Measurements from ENCODE around the gene GPC3.

GPC3 gene

DNA sequence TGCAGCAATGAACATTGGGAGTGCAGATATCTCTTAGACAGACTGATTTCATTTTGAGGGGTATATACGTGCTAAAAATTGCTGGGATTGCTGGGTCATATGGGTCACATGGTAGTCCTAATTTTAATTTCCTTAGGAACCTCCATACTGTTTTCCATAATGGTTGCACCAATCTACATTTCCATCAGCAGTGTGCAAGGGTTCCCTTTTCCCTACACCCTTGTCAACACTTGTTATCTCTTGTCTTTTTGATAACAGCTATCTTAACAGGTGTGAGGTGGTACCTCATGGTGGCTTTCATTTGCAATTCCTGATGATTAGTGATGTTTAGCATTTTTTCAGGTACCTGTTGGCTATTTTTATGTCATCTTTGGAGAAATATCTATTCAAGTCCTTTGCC lies 57.0 kb downstream of the GPC3 start:
- TF ChIP-seq, protein P1, sequence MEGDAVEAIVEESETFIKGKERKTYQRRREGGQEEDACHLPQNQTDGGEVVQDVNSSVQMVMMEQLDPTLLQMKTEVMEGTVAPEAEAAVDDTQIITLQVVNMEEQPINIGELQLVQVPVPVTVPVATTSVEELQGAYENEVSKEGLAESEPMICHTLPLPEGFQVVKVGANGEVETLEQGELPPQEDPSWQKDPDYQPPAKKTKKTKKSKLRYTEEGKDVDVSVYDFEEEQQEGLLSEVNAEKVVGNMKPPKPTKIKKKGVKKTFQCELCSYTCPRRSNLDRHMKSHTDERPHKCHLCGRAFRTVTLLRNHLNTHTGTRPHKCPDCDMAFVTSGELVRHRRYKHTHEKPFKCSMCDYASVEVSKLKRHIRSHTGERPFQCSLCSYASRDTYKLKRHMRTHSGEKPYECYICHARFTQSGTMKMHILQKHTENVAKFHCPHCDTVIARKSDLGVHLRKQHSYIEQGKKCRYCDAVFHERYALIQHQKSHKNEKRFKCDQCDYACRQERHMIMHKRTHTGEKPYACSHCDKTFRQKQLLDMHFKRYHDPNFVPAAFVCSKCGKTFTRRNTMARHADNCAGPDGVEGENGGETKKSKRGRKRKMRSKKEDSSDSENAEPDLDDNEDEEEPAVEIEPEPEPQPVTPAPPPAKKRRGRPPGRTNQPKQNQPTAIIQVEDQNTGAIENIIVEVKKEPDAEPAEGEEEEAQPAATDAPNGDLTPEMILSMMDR (IDR thresholded peaks at IDR 0.05; ENCODE audit: low read depth, low read length), result no peak
- DNase-seq (ENCODE audit: extremely low read depth, low read depth), result no peak

DNA sequence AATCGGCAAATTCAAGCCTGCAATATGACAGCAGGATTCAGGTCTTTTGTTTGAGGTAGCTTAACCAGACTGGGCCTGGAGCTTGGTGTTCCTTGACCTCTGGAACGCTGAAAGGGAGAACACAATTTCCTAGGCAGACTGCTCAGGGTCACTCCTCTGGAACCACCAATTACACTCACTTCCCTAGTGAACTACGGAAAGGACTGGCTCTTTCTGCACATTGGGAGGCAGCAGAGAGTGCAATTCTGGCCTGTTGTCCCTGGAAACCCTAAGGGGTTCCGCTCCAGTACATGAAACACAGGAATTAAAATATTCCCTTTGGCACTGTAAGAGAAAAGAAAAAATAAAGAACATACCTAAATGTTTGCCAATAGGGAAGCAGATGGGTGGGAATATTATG lies 58.6 kb downstream of the GPC3 start:
- no peak for DNase-seq (ENCODE audit: extremely low read depth, low read depth)
- TF ChIP-seq, protein P1 (IDR thresholded peaks at IDR 0.05; ENCODE audit: low read depth, low read length), result no peak

DNA sequence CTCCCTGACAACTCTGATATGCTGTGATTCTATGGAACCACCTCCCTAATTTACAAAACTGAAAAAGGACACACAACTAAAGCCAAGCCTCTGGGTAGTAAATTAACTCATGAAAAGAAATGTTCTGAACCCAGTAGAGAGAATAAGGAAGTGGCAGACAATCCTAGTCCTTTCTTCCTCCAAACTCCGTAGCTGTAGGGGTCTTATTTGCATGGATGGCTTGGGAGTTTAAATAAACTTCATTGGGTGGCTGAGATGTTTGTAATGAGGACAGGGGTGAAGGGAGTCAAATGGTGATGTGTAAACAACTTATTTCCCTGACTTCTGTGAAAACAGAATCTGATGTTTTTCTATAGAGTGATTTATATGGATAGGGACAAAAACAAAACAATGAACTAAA lies 59.3 kb downstream of the GPC3 start:
- DNase-seq (ENCODE audit: extremely low read depth, low read depth), result no peak
- TF ChIP-seq, protein P1 (IDR thresholded peaks at IDR 0.05; ENCODE audit: low read depth, low read length), result no peak

DNA sequence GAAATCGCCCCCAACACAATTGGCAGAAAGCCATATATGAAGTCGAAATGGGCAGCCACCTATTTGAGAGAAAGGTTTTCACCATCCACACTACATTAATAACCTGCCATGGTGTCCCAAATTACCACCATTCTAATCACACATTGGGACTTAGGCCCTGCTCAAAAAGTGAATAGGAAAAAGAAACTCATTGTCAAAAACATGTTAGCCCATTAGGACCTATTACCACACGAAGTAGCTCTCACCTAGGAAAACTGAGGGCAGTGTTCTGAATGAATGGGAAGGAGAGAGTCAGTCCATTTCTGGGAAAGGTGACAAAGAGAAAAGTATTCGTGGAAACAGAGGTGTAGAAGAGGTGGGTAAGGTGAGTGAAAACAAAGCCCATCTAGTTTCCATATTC lies 60.8 kb downstream of the GPC3 start:
- no peak for DNase-seq (ENCODE audit: extremely low read depth, low read depth)
- TF ChIP-seq, protein P1 (IDR thresholded peaks at IDR 0.05; ENCODE audit: low read depth, low read length), result no peak

DNA sequence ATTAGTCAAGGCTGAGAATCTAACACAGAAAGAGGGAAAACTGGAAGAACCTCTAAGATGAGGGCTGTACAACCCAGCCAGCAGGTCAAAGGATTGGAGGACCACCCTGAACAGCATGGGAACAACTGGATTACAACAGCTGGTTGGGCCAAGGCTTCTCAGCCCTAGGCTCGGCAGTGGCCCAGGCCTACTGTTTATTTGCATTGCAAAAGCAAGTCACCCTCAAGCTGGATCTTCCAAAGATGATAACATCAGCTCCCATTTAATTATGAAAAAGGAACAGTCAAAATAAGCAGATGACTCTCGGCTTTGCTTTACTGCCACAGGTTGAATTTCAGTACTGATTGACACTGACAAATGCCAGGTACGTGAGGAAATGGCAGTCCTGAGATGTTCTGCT lies 61.8 kb downstream of the GPC3 start:
- TF ChIP-seq, protein P1 (IDR thresholded peaks at IDR 0.05; ENCODE audit: low read depth, low read length), result no peak
- DNase-seq (ENCODE audit: extremely low read depth, low read depth), result no peak

DNA sequence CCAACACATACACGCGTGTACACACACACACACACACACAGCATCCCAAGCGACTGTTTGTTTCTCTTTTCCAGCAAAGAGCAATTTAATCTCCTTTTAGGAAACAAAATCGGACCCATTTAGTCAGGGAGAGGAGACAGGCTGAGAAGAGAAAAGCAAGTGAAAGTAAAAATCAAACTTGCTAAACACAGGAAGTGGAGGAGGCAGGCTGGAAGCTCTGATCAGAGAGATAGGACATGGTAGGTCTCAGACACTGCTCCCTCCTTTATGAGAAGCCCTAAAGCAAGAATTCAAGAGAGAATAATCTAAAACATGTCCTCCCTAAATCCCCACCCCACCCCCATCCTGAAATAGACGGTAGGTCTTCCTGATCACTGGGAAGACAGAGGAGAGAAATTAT lies 62.3 kb downstream of the GPC3 start:
- no peak for DNase-seq (ENCODE audit: extremely low read depth, low read depth)
- TF ChIP-seq, protein P1 (IDR thresholded peaks at IDR 0.05; ENCODE audit: low read depth, low read length), result no peak

DNA sequence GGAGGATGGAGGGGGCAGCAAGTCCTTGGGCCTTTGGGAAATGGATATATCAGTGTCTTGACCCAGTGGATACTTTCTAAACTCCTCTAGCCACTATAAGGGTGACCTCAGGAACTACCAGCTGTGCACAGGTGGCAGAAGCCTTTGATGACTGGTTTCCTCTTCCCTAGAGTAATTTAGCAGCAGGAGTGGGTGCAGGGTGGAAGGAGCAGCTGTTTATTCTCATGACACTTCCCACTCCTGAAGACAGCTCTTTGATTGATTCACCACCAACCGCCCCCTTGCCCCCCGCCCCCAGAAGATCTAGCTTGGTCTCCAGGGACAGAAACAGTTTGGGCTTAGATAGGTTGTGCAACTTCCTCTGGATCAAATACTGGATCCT lies 63.0 kb downstream of the GPC3 start:
- DNase-seq (ENCODE audit: extremely low read depth, low read depth), result no peak
- TF ChIP-seq, protein P1 (IDR thresholded peaks at IDR 0.05; ENCODE audit: low read depth, low read length), result no peak

Data from AG09319 (cell line).